ENCODE data around the gene BICC1. TPM values are rescaled to one million over a fixed set of nuclear protein-coding genes. Genes with fewer than 3 reads are reported as not detected.

BICC1 gene
- total and polyA plus RNA-seq, 8 donors: 19.0 to 37.4 (median 23.0) TPM

GRCh38 chr10:58515291-58515941 lies 2.7 kb downstream of the BICC1 start:
- WGBS, 2 donors: 64 to 70% methylated on average over 4 of the region's 4 CpGs
- ATAC-seq (no peak), DNase-seq (no peak), FAIRE-seq (no peak)
- intact Hi-C loops (cut with DNase I): no loop called here
- Histone ChIP-seq H3K9me3 (no peaks in the 10 kb centered on the region), H3K4me1 (no peaks in the 10 kb centered on the region), H3K27me3 (peaks cover 0 to 10% (median 0%) of the 10 kb centered on the region in 4 donors), H3K27ac (peak overlapping the region; percentile 15 to 83 (median 80)), H3K36me3 (no peaks in the 10 kb centered on the region), H3K4me3 (peak overlapping the region in 3 of 4 donors; percentile 40 to 64 (median 64))
- no peak for TF ChIP-seq CTCF (IDR thresholded peaks at IDR 0.05)

GRCh38 chr10:58516119-58516518 lies 3.4 kb downstream of the BICC1 start:
- no peaks in the 10 kb centered on the region for H3K9me3 ChIP-seq
- ATAC-seq (no peak), DNase-seq (no peak), FAIRE-seq (no peak)
- H3K27me3 ChIP-seq: peaks cover 0 to 10% (median 0%) of the 10 kb centered on the region in 4 donors
- WGBS, 2 donors: 62 to 77% methylated on average over 1 of the region's 1 CpG
- H3K36me3 ChIP-seq: no peaks in the 10 kb centered on the region
- TF ChIP-seq CTCF (IDR thresholded peaks at IDR 0.05): no peak
- peak overlapping the region in 2 of 4 donors; percentile 80 to 83 for H3K27ac ChIP-seq
- H3K4me3 ChIP-seq: peak overlapping the region in 2 of 4 donors; percentile 64
- H3K4me1 ChIP-seq: no peaks in the 10 kb centered on the region
- intact Hi-C loops (cut with DNase I): no loop called here

GRCh38 chr10:58516671-58517070 lies 4.0 kb downstream of the BICC1 start:
- DNase-seq (no peak), ATAC-seq (no peak), FAIRE-seq (no peak)
- no peaks in the 10 kb centered on the region for H3K9me3 ChIP-seq
- H3K4me3 ChIP-seq: peak overlapping the region in 2 of 4 donors; percentile 64
- H3K27me3 ChIP-seq: peaks cover 0 to 10% (median 0%) of the 10 kb centered on the region in 4 donors
- no peaks in the 10 kb centered on the region for H3K4me1 ChIP-seq
- H3K27ac ChIP-seq: peak overlapping the region in 1 of 4 donors; percentile 40
- intact Hi-C loops (cut with DNase I): no loop called here
- TF ChIP-seq CTCF (IDR thresholded peaks at IDR 0.05): no peak
- no peaks in the 10 kb centered on the region for H3K36me3 ChIP-seq

GRCh38 chr10:58517081-58517480 lies 4.4 kb downstream of the BICC1 start:
- Histone ChIP-seq H3K27me3 (peaks cover 0 to 10% (median 0%) of the 10 kb centered on the region in 4 donors), H3K4me3 (peak overlapping the region in 2 of 4 donors; percentile 2 to 64), H3K36me3 (no peaks in the 10 kb centered on the region), H3K27ac (peak overlapping the region in 1 of 4 donors; percentile 40), H3K4me1 (no peaks in the 10 kb centered on the region), H3K9me3 (no peaks in the 10 kb centered on the region)
- intact Hi-C loops (cut with DNase I): no loop called here
- no peak for DNase-seq
- ATAC-seq: no peak
- no peak for FAIRE-seq
- no peak for TF ChIP-seq CTCF (IDR thresholded peaks at IDR 0.05)
- 39 to 58% methylated on average over 1 of the region's 1 CpG for WGBS, 2 donors
